ENCODE results near the gene TMC1. TPM values are rescaled to one million over a fixed set of nuclear protein-coding genes. Genes with fewer than 3 reads are reported as not detected.

TMC1 gene
- total RNA-seq, 1 experiment from 2014 or later: not detected

DNA sequence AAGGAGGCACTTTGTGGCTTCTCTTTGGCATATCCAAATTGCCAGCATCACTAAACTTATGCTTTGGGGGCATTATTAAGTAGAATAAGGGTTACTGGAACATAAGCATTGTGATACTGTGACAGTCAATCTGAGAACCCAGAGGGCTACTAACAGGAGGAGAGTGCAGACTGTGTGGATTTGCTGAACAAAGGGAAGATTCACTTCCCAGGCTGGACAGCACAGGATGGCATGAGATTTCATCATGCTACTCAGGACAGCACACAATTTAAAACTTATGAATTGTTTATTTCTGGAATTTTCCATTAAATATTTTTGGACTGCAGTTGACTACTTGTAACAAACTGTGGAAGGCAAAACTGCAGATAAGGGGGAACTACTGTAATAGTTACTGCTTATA lies 212.5 kb downstream of the TMC1 start:
- Mint-ChIP-seq H3K36me3 (ENCODE audit: insufficient read depth, unreplicated experiment) (no peaks in the 10 kb centered on the region), H3K4me3 (ENCODE audit: unreplicated experiment) (no peak overlapping the region), H3K4me1 (ENCODE audit: insufficient read depth, unreplicated experiment) (peaks cover 8% of the 10 kb centered on the region), H3K27ac (ENCODE audit: low read depth, unreplicated experiment) (no peak overlapping the region), H3K9me3 (ENCODE audit: unreplicated experiment) (no peaks in the 10 kb centered on the region), H3K27me3 (ENCODE audit: insufficient read depth, unreplicated experiment) (no peaks in the 10 kb centered on the region)
- intact Hi-C loops (cut with micrococcal nuclease): no loop called here
- BruUV-seq (replicated peaks): no TSS peak
- TF ChIP-seq, protein P1, sequence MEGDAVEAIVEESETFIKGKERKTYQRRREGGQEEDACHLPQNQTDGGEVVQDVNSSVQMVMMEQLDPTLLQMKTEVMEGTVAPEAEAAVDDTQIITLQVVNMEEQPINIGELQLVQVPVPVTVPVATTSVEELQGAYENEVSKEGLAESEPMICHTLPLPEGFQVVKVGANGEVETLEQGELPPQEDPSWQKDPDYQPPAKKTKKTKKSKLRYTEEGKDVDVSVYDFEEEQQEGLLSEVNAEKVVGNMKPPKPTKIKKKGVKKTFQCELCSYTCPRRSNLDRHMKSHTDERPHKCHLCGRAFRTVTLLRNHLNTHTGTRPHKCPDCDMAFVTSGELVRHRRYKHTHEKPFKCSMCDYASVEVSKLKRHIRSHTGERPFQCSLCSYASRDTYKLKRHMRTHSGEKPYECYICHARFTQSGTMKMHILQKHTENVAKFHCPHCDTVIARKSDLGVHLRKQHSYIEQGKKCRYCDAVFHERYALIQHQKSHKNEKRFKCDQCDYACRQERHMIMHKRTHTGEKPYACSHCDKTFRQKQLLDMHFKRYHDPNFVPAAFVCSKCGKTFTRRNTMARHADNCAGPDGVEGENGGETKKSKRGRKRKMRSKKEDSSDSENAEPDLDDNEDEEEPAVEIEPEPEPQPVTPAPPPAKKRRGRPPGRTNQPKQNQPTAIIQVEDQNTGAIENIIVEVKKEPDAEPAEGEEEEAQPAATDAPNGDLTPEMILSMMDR (IDR thresholded peaks at IDR 0.05; ENCODE audit: unreplicated experiment): no peak
- CTCF ChIA-PET: interaction anchor here (0.6 to 1.6 kb wide), 3 partner anchors 88 to 698 kb away, joined by 3 to 6 read pairs (median 5); no protein-coding TSS in a partner anchor
- no peak for DNase-seq (ENCODE audit: unreplicated experiment)
- POLR2A ChIA-PET: interaction anchor here (0.6 to 1.0 kb wide), 2 partner anchors 108 to 967 kb away, joined by 3 read pairs; no protein-coding TSS in a partner anchor

DNA sequence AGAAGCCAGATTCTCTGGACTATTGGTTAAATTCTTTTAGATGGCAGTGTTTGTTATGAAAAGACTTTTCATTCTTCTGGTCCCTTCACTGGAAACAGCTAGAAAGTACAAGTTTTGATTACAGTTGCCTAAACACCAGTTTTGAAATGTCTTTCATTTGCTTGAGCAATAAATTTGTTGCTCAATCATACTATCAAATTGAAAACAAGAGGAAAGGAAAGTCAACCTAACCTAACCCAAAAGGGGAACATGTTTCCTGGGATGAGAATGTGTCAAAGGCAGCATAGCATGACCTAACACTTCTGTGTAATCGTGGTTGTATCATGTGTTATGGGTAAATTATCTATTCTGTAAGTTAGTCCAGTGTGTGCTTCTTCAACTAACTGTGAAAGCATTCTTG lies 213.2 kb downstream of the TMC1 start:
- Mint-ChIP-seq H3K27ac (ENCODE audit: low read depth, unreplicated experiment) (peak overlapping the region; percentile 82), H3K36me3 (ENCODE audit: insufficient read depth, unreplicated experiment) (no peaks in the 10 kb centered on the region), H3K4me1 (ENCODE audit: insufficient read depth, unreplicated experiment) (peaks cover 8% of the 10 kb centered on the region), H3K27me3 (ENCODE audit: insufficient read depth, unreplicated experiment) (no peaks in the 10 kb centered on the region), H3K9me3 (ENCODE audit: unreplicated experiment) (no peaks in the 10 kb centered on the region), H3K4me3 (ENCODE audit: unreplicated experiment) (no peak overlapping the region)
- ChIA-PET CTCF (interaction anchor here (0.6 to 1.6 kb wide), 3 partner anchors 87 to 464 kb away, joined by 4 to 6 read pairs (median 5); no protein-coding TSS in a partner anchor), POLR2A (interaction anchor here (0.6 to 1.0 kb wide), 2 partner anchors 108 to 968 kb away, joined by 3 read pairs; no protein-coding TSS in a partner anchor)
- DNase-seq (ENCODE audit: unreplicated experiment): peak; percentile 32
- BruUV-seq (replicated peaks): no TSS peak
- TF ChIP-seq, protein P1 (IDR thresholded peaks at IDR 0.05; ENCODE audit: unreplicated experiment): no peak
- intact Hi-C loops (cut with micrococcal nuclease): no loop called here

DNA sequence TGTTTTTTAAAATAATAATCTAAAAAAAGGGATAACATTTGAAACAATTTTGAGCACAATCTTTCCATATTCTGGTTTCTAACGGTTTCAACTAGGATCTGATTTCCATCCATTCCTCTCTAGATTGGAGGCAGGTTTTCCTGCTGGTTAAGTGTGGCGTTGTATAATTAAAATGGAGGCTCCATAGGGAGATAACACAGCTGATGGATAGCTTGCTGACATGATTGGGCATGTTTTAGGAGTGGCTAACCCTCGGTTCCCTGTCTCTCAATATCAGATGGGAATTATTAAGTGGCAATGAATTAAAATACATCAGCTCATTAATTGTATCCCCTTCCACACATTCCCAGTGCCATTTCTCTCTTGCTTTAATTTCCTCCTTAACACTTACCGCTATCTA lies 222.4 kb downstream of the TMC1 start:
- H3K4me1 Mint-ChIP-seq (ENCODE audit: insufficient read depth, unreplicated experiment): no peaks in the 10 kb centered on the region
- DNase-seq (ENCODE audit: unreplicated experiment): no peak
- TF ChIP-seq, protein P1 (IDR thresholded peaks at IDR 0.05; ENCODE audit: unreplicated experiment): no peak
- ChIA-PET POLR2A (interaction anchor here (0.7 kb wide), 1 partner anchor 165 kb away, joined by 3 read pairs; no protein-coding TSS in a partner anchor), CTCF (interaction anchor here (0.6 to 2.5 kb wide), 4 partner anchors 9 to 878 kb away, joined by 3 to 9 read pairs (median 5); no protein-coding TSS in a partner anchor)
- BruUV-seq (replicated peaks): no TSS peak
- H3K27ac Mint-ChIP-seq (ENCODE audit: low read depth, unreplicated experiment): no peak overlapping the region
- peaks cover 15% of the 10 kb centered on the region for H3K27me3 Mint-ChIP-seq (ENCODE audit: insufficient read depth, unreplicated experiment)
- intact Hi-C loops (cut with micrococcal nuclease): no loop called here
- H3K36me3 Mint-ChIP-seq (ENCODE audit: insufficient read depth, unreplicated experiment): no peaks in the 10 kb centered on the region
- no peaks in the 10 kb centered on the region for H3K9me3 Mint-ChIP-seq (ENCODE audit: unreplicated experiment)
- no peak overlapping the region for H3K4me3 Mint-ChIP-seq (ENCODE audit: unreplicated experiment)

DNA sequence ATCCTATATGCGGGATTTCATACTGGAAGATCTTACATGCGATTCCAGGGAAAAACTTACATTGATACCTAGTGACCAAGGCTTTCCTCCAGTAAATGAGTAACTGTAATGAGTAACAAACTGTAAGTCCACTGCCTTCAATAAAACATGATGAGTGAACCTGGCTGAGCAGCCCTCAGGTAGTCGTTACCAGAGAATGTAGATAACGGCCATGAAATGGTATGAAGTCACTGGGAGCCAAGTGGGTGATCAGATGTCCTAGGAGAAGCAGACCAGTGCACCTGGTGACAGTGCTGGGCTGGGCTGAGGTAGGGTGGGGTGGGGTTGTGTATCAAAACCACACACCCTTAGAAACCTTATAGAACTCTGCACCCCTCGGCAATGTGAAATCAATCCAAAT lies 227.9 kb downstream of the TMC1 start:
- H3K27me3 Mint-ChIP-seq (ENCODE audit: insufficient read depth, unreplicated experiment): peaks cover 27% of the 10 kb centered on the region
- BruUV-seq (replicated peaks): no TSS peak

More for the DNA sequence above, 227.9 kb downstream of the TMC1 start:
- TF ChIP-seq, protein P1 (IDR thresholded peaks at IDR 0.05; ENCODE audit: unreplicated experiment): no peak
- Mint-ChIP-seq H3K27ac (ENCODE audit: low read depth, unreplicated experiment) (no peak overlapping the region), H3K9me3 (ENCODE audit: unreplicated experiment) (no peaks in the 10 kb centered on the region), H3K4me1 (ENCODE audit: insufficient read depth, unreplicated experiment) (no peaks in the 10 kb centered on the region), H3K36me3 (ENCODE audit: insufficient read depth, unreplicated experiment) (no peaks in the 10 kb centered on the region), H3K4me3 (ENCODE audit: unreplicated experiment) (no peak overlapping the region)
- ChIA-PET POLR2A (no interaction called here), CTCF (interaction anchor here (5.1 kb wide), 1 partner anchor 469 kb away, joined by 95 read pairs; no protein-coding TSS in a partner anchor)
- DNase-seq (ENCODE audit: unreplicated experiment): no peak
- intact Hi-C loops (cut with micrococcal nuclease): no loop called here
